CD14-positive monocyte (primary cell): ENCODE data around the gene PTPRN2. TPM values are rescaled to one million over a fixed set of nuclear protein-coding genes. Genes with fewer than 3 reads are reported as not detected.

ENCODE experiments used
- DNase-seq, 3 donors: peaks; one replicate each; pipeline ENCODE4 v3.0.0-alpha.2; 2011 to 2022
- H2AFZ ChIP-seq: 2 replicates; pipeline ENCODE4 v1.6.0; 2012; ENCODE audit warnings: mild to moderate bottlenecking, low read depth, low read length, inconsistent platforms; ENCODE audit not compliant: insufficient read depth, poor library complexity, severe bottlenecking
- H3K27ac ChIP-seq, 2 donors: 1 replicate in 1 of 2; 2 replicates in 1 of 2; pipeline ENCODE4 v1.5.1; 2012 to 2013; ENCODE audit warnings: low read length in 2 of 2, control low read depth in 1 of 2, inconsistent platforms in 1 of 2, low read depth in 1 of 2, mild to moderate bottlenecking in 1 of 2
- H3K27me3 ChIP-seq, 2 donors: one replicate each; pipeline versions ENCODE4 v1.6.0 to v1.6.1; 2011 to 2013; ENCODE audit warnings: low read length in 2 of 2; ENCODE audit not compliant: control insufficient read depth in 2 of 2, insufficient read depth in 2 of 2
- H3K36me3 ChIP-seq, 2 donors: replicated peaks in 1 of 2; 1 replicate in 1 of 2; 2 replicates in 1 of 2; pipeline versions ENCODE4 v1.5.1 to v1.6.1; 2012 to 2013; ENCODE audit warnings: low read length in 2 of 2, control low read depth in 1 of 2, inconsistent platforms in 1 of 2, mild to moderate bottlenecking in 1 of 2; ENCODE audit not compliant: insufficient read depth in 2 of 2, control insufficient read depth in 1 of 2
- H3K4me1 ChIP-seq, 2 donors: 1 replicate in 1 of 2; 2 replicates in 1 of 2; pipeline versions ENCODE4 v1.5.1 to v1.6.1; 2012 to 2013; ENCODE audit warnings: low read length in 2 of 2, control low read depth in 1 of 2, inconsistent platforms in 1 of 2, mild to moderate bottlenecking in 1 of 2, moderate library complexity in 1 of 2; ENCODE audit not compliant: insufficient read depth in 2 of 2, control insufficient read depth in 1 of 2
- H3K4me2 ChIP-seq: replicated peaks from 2 replicates; pipeline ENCODE3; 2012; ENCODE audit warnings: low read length, moderate library complexity, mild to moderate bottlenecking; ENCODE audit not compliant: poor library complexity, severe bottlenecking; ENCODE audit errors: extremely low read depth
- H3K4me3 ChIP-seq, 3 experiments: fragments of 200-600 bp in 1 of 3; sonication (generic) in 1 of 3; replicated peaks in 1 of 3; 1 replicate in 2 of 3; 2 replicates in 1 of 3; pipeline ENCODE4 v1.5.1; 2011 to 2013; ENCODE audit warnings: low read length in 3 of 3, mild to moderate bottlenecking in 3 of 3, control low read depth in 2 of 3, low read depth in 2 of 3, inconsistent platforms in 1 of 3, moderate library complexity in 1 of 3
- H3K79me2 ChIP-seq: 2 replicates; pipeline ENCODE4 v1.6.0; 2012; ENCODE audit warnings: mild to moderate bottlenecking, control low read depth, inconsistent platforms, low read length, moderate library complexity; ENCODE audit not compliant: insufficient read depth
- H3K9ac ChIP-seq: 2 replicates; pipeline ENCODE4 v1.6.0; 2017; ENCODE audit warnings: low read length, mild to moderate bottlenecking; ENCODE audit not compliant: insufficient read depth, poor library complexity, severe bottlenecking
- H3K9me3 ChIP-seq, 2 donors: replicated peaks in 1 of 2; 1 replicate in 1 of 2; 2 replicates in 1 of 2; pipeline versions ENCODE4 v1.5.1 to v1.6.1; 2012 to 2013; ENCODE audit warnings: low read length in 2 of 2, control low read depth in 1 of 2; ENCODE audit not compliant: control insufficient read depth in 1 of 2, insufficient read depth in 1 of 2
- H4K20me1 ChIP-seq: 2 replicates; pipeline ENCODE4 v1.6.0; 2012; ENCODE audit warnings: mild to moderate bottlenecking, low read length, control low read depth, moderate library complexity; ENCODE audit not compliant: insufficient read depth
- H3K27ac Mint-ChIP-seq, 7 donors: one replicate each; pipeline ENCODE4 v1.8.0; 2020; ENCODE audit warnings: mild to moderate bottlenecking in 7 of 7, mixed read lengths in 7 of 7, moderate library complexity in 6 of 7, inconsistent platforms in 2 of 7
- H3K27me3 Mint-ChIP-seq, 3 donors: one replicate each; pipeline ENCODE4 v1.8.0; 2021 to 2022; ENCODE audit warnings: low read depth in 3 of 3, mild to moderate bottlenecking in 3 of 3, mixed read lengths in 3 of 3, moderate library complexity in 3 of 3, inconsistent platforms in 1 of 3
- H3K36me3 Mint-ChIP-seq, 2 donors: one replicate each; pipeline ENCODE4 v1.8.0; 2020; ENCODE audit warnings: mixed read lengths in 2 of 2, inconsistent platforms in 1 of 2, mild to moderate bottlenecking in 1 of 2
- H3K4me1 Mint-ChIP-seq: one replicate; pipeline ENCODE4 v1.8.0; 2020; ENCODE audit warnings: mild to moderate bottlenecking, mixed read lengths
- H3K4me3 Mint-ChIP-seq, 2 donors: one replicate each; pipeline ENCODE4 v1.8.0; 2020; ENCODE audit warnings: mild to moderate bottlenecking in 2 of 2, mixed read lengths in 2 of 2, moderate library complexity in 1 of 2
- H3K9me3 Mint-ChIP-seq, 7 donors: one replicate each; pipeline ENCODE4 v1.8.0; 2020 to 2022; ENCODE audit warnings: mixed read lengths in 7 of 7, mild to moderate bottlenecking in 6 of 7, moderate library complexity in 6 of 7, inconsistent platforms in 2 of 7
- CTCF ChIP-seq: fragments of 200-600 bp; IDR thresholded peaks from one replicate; pipeline ENCODE4 v1.8.0; 2022; ENCODE audit warnings: antibody characterized with exemption, mild to moderate bottlenecking
- WGBS: methylation state at CpG from one replicate; pipeline ENCODE4 v1.1.5; 2013; ENCODE audit warnings: missing lambda C conversion rate; ENCODE audit not compliant: insufficient coverage; 5-methylcytosine and 5-hydroxymethylcytosine counted together
- intact Hi-C, 2 donors: fragments of 100-400 bp; cut with micrococcal nuclease; formaldehyde crosslinking; loops; one replicate each; pipeline versions ENCODE4 v1.15.0 to v1.15.1; 2023
- polyA plus RNA-seq, 3 donors: library from polyadenylated mRNA; depleted of rRNA in 1 of 3; unstranded in 2 of 3; stranded (reverse) in 1 of 3; fragments of 300-500 nt in 2 of 3; fragments of >200 nt in 1 of 3; fragmentation: Illumina TruSeq in 2 of 3; gene quantifications; 1 replicate in 2 of 3; 2 replicates in 1 of 3; pipeline ENCODE4 v1.2.3, GENCODE V29; 2012 to 2021

The PTPRN2 gene
- polyA plus RNA-seq, 3 donors = 0.25 to 1.4 (median 0.97) TPM

- Histone ChIP-seq H2AFZ (no peak overlapping the region), H4K20me1 (no peaks in the 10 kb centered on the region), H3K9ac (no peak overlapping the region), H3K27ac (no peak overlapping the region), H3K4me2 (no peak overlapping the region), H3K9me3 (no peaks in the 10 kb centered on the region), H3K4me1 (no peaks in the 10 kb centered on the region), H3K36me3 (no peaks in the 10 kb centered on the region), H3K4me3 (no peak overlapping the region), H3K27me3 (no peaks in the 10 kb centered on the region), H3K79me2 (no peaks in the 10 kb centered on the region)
- WGBS = 91% methylated on average over 47 of the region's 47 CpGs
- no peak for TF ChIP-seq CTCF
- Mint-ChIP-seq H3K27ac (peak overlapping the region in 1 of 7 donors; percentile 10), H3K36me3 (no peaks in the 10 kb centered on the region), H3K4me3 (no peak overlapping the region), H3K4me1 (no peaks in the 10 kb centered on the region), H3K27me3 (peaks cover 6 to 9% (median 7%) of the 10 kb centered on the region in 3 donors), H3K9me3 (peaks cover 0 to 3% (median 0%) of the 10 kb centered on the region in 7 donors)
- DNase-seq = no peak
- intact Hi-C loops = no loop called here
These were observed 97.3 kb downstream of the PTPRN2 start for GRCh38 chr7:158490171-158490782.

GRCh38 chr7:158489462-158490155 lies 98.0 kb downstream of the PTPRN2 start:
- H3K4me1 Mint-ChIP-seq = no peaks in the 10 kb centered on the region
- 95% methylated on average over 46 of the region's 51 CpGs for whole genome bisulfite sequencing
- H3K9me3 ChIP-seq = no peaks in the 10 kb centered on the region
- intact Hi-C loops = no loop called here
- H2AFZ ChIP-seq = no peak overlapping the region
- H3K27ac Mint-ChIP-seq = no peak overlapping the region
- H3K27me3 Mint-ChIP-seq = peaks cover 2 to 7% (median 5%) of the 10 kb centered on the region in 3 donors
- DNase-seq = no peak
- H3K79me2 ChIP-seq = no peaks in the 10 kb centered on the region
- H3K4me1 ChIP-seq = no peaks in the 10 kb centered on the region
- H3K4me3 ChIP-seq = no peak overlapping the region
- no peak overlapping the region for H3K4me3 Mint-ChIP-seq
- H3K36me3 Mint-ChIP-seq = no peaks in the 10 kb centered on the region
- no peaks in the 10 kb centered on the region for H3K27me3 ChIP-seq
- no peaks in the 10 kb centered on the region for H3K36me3 ChIP-seq
- peaks cover 0 to 3% (median 0%) of the 10 kb centered on the region in 7 donors for H3K9me3 Mint-ChIP-seq
- no peak overlapping the region for H3K27ac ChIP-seq
- no peak overlapping the region for H3K4me2 ChIP-seq
- no peak overlapping the region for H3K9ac ChIP-seq
- TF ChIP-seq CTCF = no peak
- H4K20me1 ChIP-seq = no peaks in the 10 kb centered on the region
